Stimulated activated CD4-positive, alpha-beta T cell treated with anti-CD3 and anti-CD28 coated beads, Interleukin-12 subunit alpha, Interleukin-12 subunit beta, amount 100 ng/mL, for 24 hours (primary cell): ENCODE measurements around the gene GCN1.

Source experiments
- DNase-seq, 2 experiments: peaks; one replicate each; pipeline ENCODE4 v3.0.0-alpha.2; 2020; ENCODE audit warnings: low read depth in 2 of 2

GCN1 gene

GRCh38 chr12:120093592-120094355, 100.7 kb downstream of the GCN1 start:
- no peak for DNase-seq

GRCh38 chr12:120093336-120093591, 101.3 kb downstream of the GCN1 start:
- no peak for DNase-seq

GRCh38 chr12:120092551-120093335, 101.8 kb downstream of the GCN1 start:
- DNase-seq: no peak

- DNase-seq: no peak
Measured at GRCh38 chr12:120091371-120092090, 103.0 kb downstream of the GCN1 start.

- DNase-seq: no peak
Measured at GRCh38 chr12:120090626-120091295, 103.8 kb downstream of the GCN1 start.

- DNase-seq: no peak
Measured at GRCh38 chr12:120090206-120090605, 104.3 kb downstream of the GCN1 start.

GRCh38 chr12:120089796-120090195, 104.7 kb downstream of the GCN1 start:
- no peak for DNase-seq

GRCh38 chr12:120089105-120089504, 105.4 kb downstream of the GCN1 start:
- DNase-seq: no peak

GRCh38 chr12:120086801-120087621, 107.5 kb downstream of the GCN1 start:
- peak; percentile 99 for DNase-seq

- no peak for DNase-seq
Measured at GRCh38 chr12:120085920-120086645, 108.4 kb downstream of the GCN1 start.

- DNase-seq: no peak
Measured at GRCh38 chr12:120081641-120082040, 112.9 kb downstream of the GCN1 start.

GRCh38 chr12:120079411-120080400, 114.8 kb downstream of the GCN1 start:
- DNase-seq: no peak

GRCh38 chr12:120078868-120079267, 115.6 kb downstream of the GCN1 start:
- DNase-seq: no peak

GRCh38 chr12:120077260-120077659, 117.3 kb downstream of the GCN1 start:
- DNase-seq: no peak
